GM12875 (cell line): ENCODE data around the gene IMP3.

Experiments
- H3K4me3 ChIP-seq: one replicate; pipeline ENCODE4 v1.5.1; 2011; ENCODE audit warnings: low read depth, low read length, control low read depth
- TF ChIP-seq, protein P1 (sequence below): IDR thresholded peaks from 2 replicates; pipeline ENCODE4 v1.5.1; 2011; ENCODE audit warnings: low read depth, mild to moderate bottlenecking, control low read depth, inconsistent platforms, low read length, moderate library complexity, borderline replicate concordance; ENCODE audit not compliant: insufficient read depth

IMP3 gene

DNA sequence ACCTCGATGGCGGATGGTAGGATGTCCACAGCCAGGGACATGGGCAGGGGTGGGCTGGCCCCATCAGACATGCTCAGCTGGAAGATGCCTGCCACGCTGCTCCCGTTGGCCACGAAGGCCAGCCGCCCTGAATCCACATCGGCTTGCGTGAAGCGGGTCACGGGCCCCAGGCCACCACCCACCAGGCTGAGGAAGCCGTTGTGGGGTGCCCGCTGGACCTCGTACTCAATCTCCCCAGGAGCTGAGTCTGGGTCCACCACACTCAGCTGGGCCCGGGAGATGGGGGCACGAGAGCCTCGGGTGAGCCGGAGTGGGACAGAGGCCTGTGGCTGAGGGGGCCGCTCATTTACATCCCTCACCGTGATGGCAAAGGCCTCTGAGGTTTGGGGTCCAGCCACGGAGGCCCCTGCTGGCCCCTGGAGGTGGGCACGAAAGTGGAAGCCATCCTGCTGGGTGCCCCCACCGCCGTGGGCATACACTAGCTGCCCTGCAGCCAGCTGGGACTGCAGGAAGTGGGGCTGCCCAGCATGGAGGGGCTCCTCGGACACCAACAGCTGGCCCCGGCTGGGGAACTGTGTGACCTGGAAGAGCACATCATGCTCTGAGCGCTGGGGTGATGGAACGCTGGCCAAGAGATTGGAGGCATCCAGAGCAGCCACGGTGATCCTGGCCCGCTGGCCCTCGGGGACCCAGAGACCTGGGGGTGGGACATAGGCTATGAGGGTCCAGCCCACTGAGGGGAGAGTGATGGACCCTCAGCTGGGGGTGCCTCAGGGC lies 36.9 kb upstream of the IMP3 start:
- no peak overlapping the region for H3K4me3 ChIP-seq
- TF ChIP-seq, protein P1, sequence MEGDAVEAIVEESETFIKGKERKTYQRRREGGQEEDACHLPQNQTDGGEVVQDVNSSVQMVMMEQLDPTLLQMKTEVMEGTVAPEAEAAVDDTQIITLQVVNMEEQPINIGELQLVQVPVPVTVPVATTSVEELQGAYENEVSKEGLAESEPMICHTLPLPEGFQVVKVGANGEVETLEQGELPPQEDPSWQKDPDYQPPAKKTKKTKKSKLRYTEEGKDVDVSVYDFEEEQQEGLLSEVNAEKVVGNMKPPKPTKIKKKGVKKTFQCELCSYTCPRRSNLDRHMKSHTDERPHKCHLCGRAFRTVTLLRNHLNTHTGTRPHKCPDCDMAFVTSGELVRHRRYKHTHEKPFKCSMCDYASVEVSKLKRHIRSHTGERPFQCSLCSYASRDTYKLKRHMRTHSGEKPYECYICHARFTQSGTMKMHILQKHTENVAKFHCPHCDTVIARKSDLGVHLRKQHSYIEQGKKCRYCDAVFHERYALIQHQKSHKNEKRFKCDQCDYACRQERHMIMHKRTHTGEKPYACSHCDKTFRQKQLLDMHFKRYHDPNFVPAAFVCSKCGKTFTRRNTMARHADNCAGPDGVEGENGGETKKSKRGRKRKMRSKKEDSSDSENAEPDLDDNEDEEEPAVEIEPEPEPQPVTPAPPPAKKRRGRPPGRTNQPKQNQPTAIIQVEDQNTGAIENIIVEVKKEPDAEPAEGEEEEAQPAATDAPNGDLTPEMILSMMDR = no peak

DNA sequence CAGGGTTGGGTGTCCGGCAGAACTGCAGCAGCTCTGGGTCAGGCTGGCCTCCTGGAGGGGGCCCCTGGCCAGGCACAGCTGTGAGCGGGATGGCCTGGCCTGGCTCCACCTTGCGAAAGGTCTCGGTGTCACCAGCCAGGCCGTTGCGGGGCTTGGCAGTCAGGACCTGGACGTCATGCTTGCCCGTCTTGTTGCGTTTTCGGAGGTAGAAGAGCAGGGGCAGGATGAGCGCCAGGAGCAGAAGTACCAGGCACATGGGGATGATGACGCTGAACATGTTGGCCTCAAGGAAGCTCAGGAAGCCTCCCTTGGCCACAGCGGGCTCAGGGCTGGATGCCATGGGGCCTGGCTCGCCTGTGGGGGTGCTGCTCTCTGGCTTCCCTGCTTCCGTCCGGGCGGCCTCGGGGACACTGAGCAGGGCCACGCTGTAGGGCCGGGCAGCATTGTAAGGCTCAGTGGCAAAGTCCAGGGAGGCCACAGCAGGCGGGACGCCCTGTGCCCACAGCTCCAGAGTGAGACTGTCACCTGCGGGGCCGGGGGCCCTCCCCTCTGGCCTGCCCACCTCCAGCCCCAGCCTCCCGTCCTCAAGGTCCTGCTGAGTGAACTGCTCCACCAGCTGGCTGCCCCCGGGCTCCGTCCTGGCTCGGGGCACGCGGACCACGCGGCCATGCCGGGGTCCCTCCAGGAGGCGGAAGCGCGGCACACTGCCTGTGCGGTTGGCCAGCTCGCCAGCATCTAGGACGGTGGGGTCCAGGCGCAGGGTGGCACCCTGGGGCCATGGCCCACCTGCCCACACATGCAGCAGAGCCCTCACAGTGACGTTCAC lies 35.8 kb upstream of the IMP3 start:
- TF ChIP-seq, protein P1 = no peak
- no peak overlapping the region for H3K4me3 ChIP-seq

DNA sequence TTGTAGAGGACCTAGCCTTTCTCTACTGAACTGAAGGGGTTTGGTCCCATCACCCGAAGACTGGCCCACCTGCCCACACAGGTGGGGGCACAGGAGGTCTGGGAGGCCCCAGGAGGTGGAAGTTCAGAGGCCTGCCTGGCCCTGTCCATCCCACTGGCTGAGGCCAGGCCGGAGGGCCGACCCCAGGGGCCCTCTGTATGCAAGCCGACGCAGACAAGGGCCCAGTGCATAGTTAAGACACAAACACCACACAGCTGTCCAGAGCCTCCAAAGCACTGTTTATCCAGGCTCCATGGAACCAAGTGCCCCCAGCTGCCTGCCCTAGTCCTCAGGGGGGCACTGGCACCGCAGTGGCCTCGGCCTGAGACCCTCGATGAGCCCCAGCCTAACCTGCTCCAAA lies 34.3 kb upstream of the IMP3 start:
- no peak overlapping the region for H3K4me3 ChIP-seq
- TF ChIP-seq, protein P1 = no peak

DNA sequence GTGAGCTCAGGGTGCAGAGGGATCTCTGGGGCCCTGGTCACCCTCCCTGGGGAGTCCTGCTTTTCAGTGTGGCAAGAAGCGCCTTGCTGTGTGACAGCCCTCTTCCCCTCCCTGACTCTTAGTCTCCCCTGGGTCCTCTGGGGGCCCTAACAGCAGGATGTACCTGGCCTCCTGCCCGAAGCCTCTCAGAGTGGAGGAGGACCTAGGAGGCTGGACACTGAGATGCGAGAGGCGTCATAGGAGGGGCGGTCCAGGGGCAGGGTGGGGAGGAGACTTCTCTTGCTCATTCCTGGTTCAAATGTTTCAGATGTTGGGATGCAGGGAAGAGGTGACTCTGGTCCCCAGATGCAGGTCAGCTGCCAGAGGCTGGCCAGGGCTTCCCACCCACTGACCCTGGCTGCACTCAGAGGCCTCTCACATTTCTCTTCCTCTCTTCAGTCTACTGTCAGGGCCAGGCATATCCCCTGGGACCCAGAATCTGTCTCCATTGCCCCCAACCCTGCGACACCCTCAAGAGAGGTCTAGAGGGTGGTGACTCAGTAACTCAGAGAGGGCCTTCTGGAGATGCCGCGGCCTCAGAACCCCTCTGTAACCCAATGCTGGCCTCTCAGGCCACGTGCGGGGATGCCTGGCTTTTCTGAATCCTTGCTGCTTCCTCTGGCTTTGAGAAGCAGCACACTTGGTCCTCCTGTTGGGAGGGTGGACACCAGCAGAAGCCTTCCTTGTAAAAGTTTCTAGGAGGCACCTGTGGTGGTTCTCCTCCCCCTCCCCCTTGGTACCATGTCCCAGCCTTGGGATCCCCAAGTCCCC lies 33.6 kb upstream of the IMP3 start:
- TF ChIP-seq, protein P1 = no peak
- no peak overlapping the region for H3K4me3 ChIP-seq

DNA sequence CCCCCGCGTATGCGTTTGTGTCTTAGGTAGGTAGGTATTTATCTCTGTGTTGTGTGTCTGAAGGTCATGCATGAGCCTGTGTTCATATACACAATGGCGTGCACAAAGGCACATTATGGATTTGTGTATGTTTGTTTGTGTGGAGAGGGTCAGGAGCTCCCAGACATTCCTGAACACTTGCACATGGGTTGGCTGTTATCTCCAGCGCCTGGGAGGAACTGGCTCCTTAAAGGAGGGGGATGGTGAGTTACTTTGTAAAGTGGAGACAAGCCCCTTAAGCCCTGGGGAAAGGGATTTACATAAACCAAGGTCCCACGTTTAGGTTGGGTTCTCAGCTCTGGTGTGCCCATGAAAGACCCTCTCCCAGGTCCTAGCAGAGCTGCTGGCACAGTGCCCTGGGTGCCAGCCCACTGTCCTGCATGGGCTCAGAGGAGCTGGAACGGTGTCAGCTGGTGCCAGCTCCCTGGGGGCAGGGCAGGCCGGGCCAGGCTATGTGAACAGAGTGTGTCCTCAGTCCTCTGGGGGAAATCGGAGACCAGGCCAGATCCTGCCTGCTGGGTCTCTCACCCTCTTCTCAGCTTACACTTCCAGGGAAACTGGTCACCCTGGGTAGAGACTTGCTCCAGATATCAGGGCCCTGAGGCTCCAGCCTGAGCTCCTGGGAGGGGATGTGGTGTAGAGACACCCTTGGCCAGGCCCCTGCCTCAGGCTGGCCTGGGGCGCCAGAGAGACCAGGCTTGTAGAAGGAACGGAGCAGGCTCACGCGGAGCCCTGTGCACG lies 32.8 kb upstream of the IMP3 start:
- TF ChIP-seq, protein P1 = no peak
- no peak overlapping the region for H3K4me3 ChIP-seq
